Uterus (tissue), 4 donors: ENCODE results near the gene ANKFN1. TPM values are rescaled to one million over a fixed set of nuclear protein-coding genes. Genes with fewer than 3 reads are reported as not detected.

ENCODE experiments used
- DNase-seq, 2 donors: peaks; one replicate each; pipeline ENCODE4 v3.0.0-alpha.2; 2019 to 2020
- H3K27ac ChIP-seq, 2 donors: fragments of 200-600 bp; sonication (generic); 1 replicate in 1 of 2; 2 replicates in 1 of 2; pipeline ENCODE4 v1.5.1; 2016 to 2018
- H3K27me3 ChIP-seq, 2 donors: fragments of 200-600 bp; sonication (generic); one replicate each; pipeline ENCODE4 v1.5.1; 2018 to 2019; ENCODE audit warnings: control low read depth in 1 of 2
- H3K36me3 ChIP-seq, 2 donors: fragments of 200-600 bp; sonication (generic); one replicate each; pipeline ENCODE4 v1.5.1; 2019; ENCODE audit warnings: control low read depth in 1 of 2
- H3K4me1 ChIP-seq, 2 donors: fragments of 200-600 bp; sonication (generic); one replicate each; pipeline ENCODE4 v1.5.1; 2018 to 2019; ENCODE audit warnings: control low read depth in 1 of 2
- H3K4me3 ChIP-seq, 2 donors: fragments of 200-600 bp; sonication (generic); 1 replicate in 1 of 2; 2 replicates in 1 of 2; pipeline ENCODE4 v1.5.1; 2018 to 2019; ENCODE audit warnings: mild to moderate bottlenecking in 1 of 2
- H3K9me3 ChIP-seq, 2 donors: fragments of 200-600 bp; sonication (generic); one replicate each; pipeline ENCODE4 v1.5.1; 2019; ENCODE audit warnings: control low read depth in 1 of 2
- CTCF ChIP-seq, 4 experiments: fragments of 200-600 bp in 2 of 4; fragments of 450-650 bp in 2 of 4; sonication (generic) in 2 of 4; IDR thresholded peaks; one replicate each; pipeline ENCODE4 v1.5.1; 2016 to 2019; ENCODE audit warnings: antibody characterized with exemption in 4 of 4, mild to moderate bottlenecking in 2 of 4, moderate library complexity in 1 of 4
- POLR2A ChIP-seq, 2 donors: fragments of 450-650 bp; IDR thresholded peaks; one replicate each; pipeline ENCODE4 v1.6.1; 2016; ENCODE audit warnings: antibody characterized with exemption in 2 of 2, mild to moderate bottlenecking in 1 of 2, moderate library complexity in 1 of 2
- intact Hi-C: fragments of 100-400 bp; cut with DNase I; formaldehyde crosslinking; loops from one replicate; pipeline ENCODE4 v1.15.1; 2023; ENCODE audit warnings: low total_unique reads
- total RNA-seq, 4 donors: library from RNA; depleted of rRNA in 3 of 4; stranded (reverse); fragments of >200 nt in 3 of 4; gene quantifications; one replicate each; pipeline versions ENCODE4 v1.1.0 to v1.2.4, GENCODE V29; 2014 to 2023
- donor health status: DM: yes; HTN: yes; CAD: no.

ANKFN1 gene
- total RNA-seq, 4 donors from 2014 or later = 0.27 to 2.6 TPM; not detected in 2

DNA sequence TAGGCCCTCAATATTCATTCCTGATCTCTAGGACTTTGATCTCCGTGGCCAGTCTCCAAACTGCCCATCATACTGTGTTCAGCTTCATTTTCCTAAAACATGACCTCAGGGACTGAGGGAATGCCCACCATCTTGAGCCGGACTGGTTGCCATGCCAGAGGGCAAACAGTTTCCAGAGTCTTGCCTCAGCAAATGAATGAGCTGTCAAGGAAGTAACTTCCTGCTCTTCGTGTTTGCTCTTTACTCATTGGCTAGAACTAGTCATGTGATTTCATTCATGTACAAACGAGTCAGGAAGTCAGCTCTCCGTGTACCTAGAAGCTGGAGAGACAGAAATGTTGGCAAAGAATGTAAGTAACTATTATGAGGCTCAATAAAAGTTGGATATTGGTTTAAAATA is 50.2 kb downstream of the ANKFN1 start:
- intact Hi-C loops = no loop called here
- no peak overlapping the region for H3K4me3 ChIP-seq

DNA sequence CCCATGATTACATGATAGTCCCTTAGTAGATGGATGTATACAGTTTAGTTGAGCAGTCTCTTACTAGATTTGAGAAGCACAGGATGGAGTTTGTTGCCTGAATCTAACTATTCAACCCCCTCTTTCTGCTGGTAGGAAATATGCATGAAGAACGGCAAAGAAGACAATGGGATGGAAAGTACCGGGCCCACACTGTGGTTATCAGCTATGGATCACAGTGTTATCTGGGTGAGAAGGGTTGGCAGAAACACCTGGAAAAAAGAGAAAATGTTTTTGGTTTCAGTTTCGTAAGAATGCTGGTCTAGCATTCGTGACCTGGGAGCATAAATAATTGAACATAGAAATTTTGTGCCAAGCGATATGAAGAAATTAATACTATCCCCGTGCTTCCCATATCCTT is 53.1 kb downstream of the ANKFN1 start:
- Histone ChIP-seq H3K27ac (no peak overlapping the region), H3K9me3 (no peaks in the 10 kb centered on the region), H3K4me3 (no peak overlapping the region), H3K36me3 (no peaks in the 10 kb centered on the region), H3K27me3 (no peaks in the 10 kb centered on the region), H3K4me1 (no peaks in the 10 kb centered on the region)
- DNase-seq = no peak
- TF ChIP-seq POLR2A (IDR thresholded peaks at IDR 0.05) = no peak
- intact Hi-C loops = no loop called here

More for the DNA sequence above, 50.2 kb downstream of the ANKFN1 start:
- Histone ChIP-seq H3K27me3 (no peaks in the 10 kb centered on the region), H3K9me3 (no peaks in the 10 kb centered on the region), H3K36me3 (no peaks in the 10 kb centered on the region), H3K4me1 (no peaks in the 10 kb centered on the region), H3K27ac (no peak overlapping the region)
- TF ChIP-seq POLR2A (IDR thresholded peaks at IDR 0.05) (no peak), CTCF (IDR thresholded peaks at IDR 0.05) (no peak)
- no peak for DNase-seq

GRCh38 chr17:56213031-56213430 is 59.8 kb downstream of the ANKFN1 start:
- Histone ChIP-seq H3K4me3 (no peak overlapping the region), H3K27ac (no peak overlapping the region), H3K27me3 (no peaks in the 10 kb centered on the region), H3K36me3 (no peaks in the 10 kb centered on the region), H3K9me3 (no peaks in the 10 kb centered on the region), H3K4me1 (no peaks in the 10 kb centered on the region)
- TF ChIP-seq CTCF (IDR thresholded peaks at IDR 0.05) (no peak), POLR2A (IDR thresholded peaks at IDR 0.05) (no peak)
- no peak for DNase-seq
- intact Hi-C loops = no loop called here

DNA sequence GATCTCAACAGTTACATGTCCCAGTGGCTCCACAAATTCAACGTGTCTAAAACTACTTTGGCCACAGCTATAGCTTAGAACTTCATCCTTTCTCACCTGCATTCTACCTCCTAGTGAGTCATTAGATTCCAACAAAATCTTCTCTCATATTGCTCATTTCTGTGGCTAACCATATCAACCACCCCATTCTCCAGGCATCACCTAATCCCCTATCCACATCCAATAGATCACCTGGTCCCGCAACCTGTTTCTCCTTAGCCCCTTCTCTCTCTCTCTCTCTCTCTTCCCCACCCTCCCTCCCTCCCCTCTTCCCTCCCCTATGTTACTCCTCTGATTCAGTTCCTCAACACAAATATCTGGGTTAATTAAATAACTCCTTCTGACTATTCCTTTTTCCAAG is 64.6 kb downstream of the ANKFN1 start:
- Histone ChIP-seq H3K27ac (no peak overlapping the region), H3K9me3 (no peaks in the 10 kb centered on the region), H3K4me1 (no peaks in the 10 kb centered on the region), H3K36me3 (no peaks in the 10 kb centered on the region), H3K27me3 (no peaks in the 10 kb centered on the region), H3K4me3 (no peak overlapping the region)
- TF ChIP-seq CTCF (IDR thresholded peaks at IDR 0.05) (no peak), POLR2A (IDR thresholded peaks at IDR 0.05) (no peak)
- intact Hi-C loops = no loop called here
- no peak for DNase-seq

DNA sequence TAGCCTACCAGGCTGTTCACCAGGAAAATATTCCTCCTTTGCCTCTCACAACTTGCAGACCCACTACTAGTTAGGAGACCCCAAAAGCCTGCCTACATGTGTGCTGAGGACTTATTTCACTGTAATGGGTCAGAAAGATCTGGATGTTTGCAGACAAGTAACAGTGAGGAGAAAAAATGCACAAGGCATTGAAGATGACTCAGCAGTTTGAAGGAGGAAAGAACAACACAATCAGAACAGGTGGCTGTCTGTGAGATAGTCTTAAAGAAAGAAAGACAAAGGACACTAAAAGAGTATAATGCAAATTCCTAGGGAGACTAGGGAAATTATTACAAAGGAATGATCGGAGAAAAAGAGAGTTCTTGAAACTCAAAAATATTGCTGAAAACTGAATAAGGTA is 69.0 kb downstream of the ANKFN1 start:
- H3K4me1 ChIP-seq = no peaks in the 10 kb centered on the region
- intact Hi-C loops = no loop called here
- no peaks in the 10 kb centered on the region for H3K27me3 ChIP-seq
- H3K36me3 ChIP-seq = no peaks in the 10 kb centered on the region
- H3K9me3 ChIP-seq = no peaks in the 10 kb centered on the region
- TF ChIP-seq POLR2A (IDR thresholded peaks at IDR 0.05) = no peak
- TF ChIP-seq CTCF (IDR thresholded peaks at IDR 0.05) = no peak
- no peak for DNase-seq
- no peak overlapping the region for H3K27ac ChIP-seq
- H3K4me3 ChIP-seq = no peak overlapping the region

DNA sequence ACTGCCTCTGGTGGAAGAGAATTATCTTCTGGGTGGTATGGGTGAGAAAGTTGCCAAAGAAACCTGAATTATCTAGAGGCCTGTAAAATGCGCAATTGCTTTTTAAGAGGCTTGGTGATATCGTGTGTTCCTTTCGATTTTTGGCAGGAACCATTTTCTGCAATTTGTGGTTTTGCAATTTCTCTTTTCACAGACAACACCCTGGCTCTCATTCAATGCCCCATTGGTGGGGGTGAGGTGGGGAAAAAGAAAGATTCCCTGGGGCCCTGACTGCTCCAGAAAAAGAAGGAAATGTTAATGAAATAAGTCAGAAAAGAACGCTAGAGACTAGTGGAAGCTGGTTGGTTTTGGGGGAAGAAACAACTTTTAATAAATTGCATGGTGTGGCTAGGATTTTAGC is 77.4 kb downstream of the ANKFN1 start:
- intact Hi-C loops = no loop called here
- H3K36me3 ChIP-seq = no peaks in the 10 kb centered on the region
- TF ChIP-seq POLR2A (IDR thresholded peaks at IDR 0.05) (no peak), CTCF (IDR thresholded peaks at IDR 0.05) (no peak)
- no peaks in the 10 kb centered on the region for H3K27me3 ChIP-seq
- no peak for DNase-seq
- no peak overlapping the region for H3K4me3 ChIP-seq
- H3K27ac ChIP-seq = no peak overlapping the region
- no peaks in the 10 kb centered on the region for H3K4me1 ChIP-seq
- no peaks in the 10 kb centered on the region for H3K9me3 ChIP-seq
